PC-3 (cell line): ENCODE data around the gene LRRC75B. TPM values are rescaled to one million over a fixed set of nuclear protein-coding genes. Genes with fewer than 3 reads are reported as not detected.

Source experiments
- ATAC-seq: fragments of 200-7000 bp; cut with Tn5 transposase; 2 replicates; pipeline ENCODE4 v1.9.1; 2020; ENCODE audit warnings: mild to moderate bottlenecking, moderate library complexity
- BruUV-seq: library from RNA; stranded (reverse); fragments of 400-500 nt; replicated peaks from 2 replicates; lab custom pipeline; 2021; lab: Mats Ljungman, UMichigan
- CTCF ChIA-PET: fragments of 300-600 bp; sonication (Branson Sonifier 250); formaldehyde crosslinking; loops from one replicate; lab custom pipeline; 2022; ENCODE audit warnings: antibody characterized with exemption; lab: Charles Lee
- POLR2A ChIA-PET: fragments of 300-600 bp; sonication (Branson Sonifier 250); formaldehyde crosslinking; loops from one replicate; lab custom pipeline; 2022; ENCODE audit warnings: antibody characterized with exemption; ENCODE audit not compliant: unreplicated experiment; lab: Charles Lee
- DNase-seq: peaks from one replicate; pipeline ENCODE4 v3.0.0-alpha.2; 2015
- H2AFZ ChIP-seq: fragments of 300-600 bp; sonication (generic); 2 replicates; pipeline ENCODE4 v1.6.0; 2016; ENCODE audit warnings: antibody characterized with exemption, low read length
- H3F3A ChIP-seq: fragments of 300-600 bp; sonication (generic); one replicate; pipeline ENCODE4 v1.6.0; 2017; ENCODE audit warnings: antibody characterized with exemption, low read length, control low read depth, mild to moderate bottlenecking; ENCODE audit not compliant: unreplicated experiment
- H3K27ac ChIP-seq: fragments of 300-600 bp; sonication (generic); 2 replicates; pipeline ENCODE4 v1.5.1; 2016; ENCODE audit warnings: mild to moderate bottlenecking, low read length
- H3K27me3 ChIP-seq: fragments of 300-600 bp; sonication (generic); 2 replicates; pipeline ENCODE4 v1.6.1; 2016; ENCODE audit warnings: low read length, mixed read lengths
- H3K36me3 ChIP-seq: fragments of 300-600 bp; sonication (generic); 2 replicates; pipeline ENCODE4 v1.6.1; 2016; ENCODE audit warnings: low read depth, mixed run types, low read length, mixed read lengths
- H3K4me1 ChIP-seq: fragments of 300-600 bp; sonication (generic); 2 replicates; pipeline ENCODE4 v1.5.1; 2016; ENCODE audit warnings: low read length; ENCODE audit not compliant: insufficient read depth
- H3K4me2 ChIP-seq: fragments of 300-600 bp; sonication (generic); 2 replicates; pipeline ENCODE4 v1.6.0; 2016; ENCODE audit warnings: low read length
- H3K4me3 ChIP-seq: fragments of 300-600 bp; sonication (generic); 2 replicates; pipeline ENCODE4 v1.5.1; 2016; ENCODE audit warnings: mild to moderate bottlenecking, low read length, mixed read lengths
- H3K79me2 ChIP-seq: fragments of 300-600 bp; sonication (generic); 2 replicates; pipeline ENCODE4 v1.6.1; 2017; ENCODE audit warnings: low read length, mixed read lengths
- H3K9ac ChIP-seq: fragments of 300-600 bp; sonication (generic); 2 replicates; pipeline ENCODE4 v1.6.0; 2016; ENCODE audit warnings: mild to moderate bottlenecking, low read length
- H3K9me2 ChIP-seq: fragments of 300-600 bp; sonication (generic); replicated peaks from 2 replicates; pipeline ENCODE4 v1.6.1; 2016; ENCODE audit warnings: mixed run types, low read length, mixed read lengths
- H3K9me3 ChIP-seq: fragments of 300-600 bp; sonication (generic); 2 replicates; pipeline ENCODE4 v1.6.1; 2016; ENCODE audit warnings: low read length, mixed read lengths
- H4K20me1 ChIP-seq: fragments of 300-600 bp; sonication (generic); 2 replicates; pipeline ENCODE4 v1.6.1; 2016; ENCODE audit warnings: low read length, mixed read lengths
- EZH2 ChIP-seq: fragments of 300-600 bp; sonication (generic); IDR thresholded peaks from one replicate; pipeline ENCODE4 v1.6.1; 2017; ENCODE audit warnings: antibody characterized with exemption, mild to moderate bottlenecking, low read length; ENCODE audit not compliant: unreplicated experiment
- EZH2phosphoT487 ChIP-seq: fragments of 300-600 bp; sonication (generic); IDR thresholded peaks from 2 replicates; pipeline ENCODE4 v1.6.1; 2018; ENCODE audit warnings: mild to moderate bottlenecking, antibody characterized with exemption, low read length, borderline replicate concordance
- intact Hi-C: fragments of 100-400 bp; cut with micrococcal nuclease; formaldehyde crosslinking; loops from 2 replicates; pipeline ENCODE4 v1.9.0; 2023
- total RNA-seq: library from RNA; depleted of rRNA; stranded (reverse); fragments of >200 nt; gene quantifications from 2 replicates; pipeline ENCODE4 v1.2.3, GENCODE V29; 2014
- TF ChIP-seq, protein P1 (sequence below): fragments of 300-600 bp; sonication (generic); conservative IDR thresholded peaks from 2 replicates; pipeline ENCODE4 v1.5.1; 2017; ENCODE audit warnings: antibody characterized with exemption, low read depth, mild to moderate bottlenecking, low read length

LRRC75B gene
- total RNA-seq, 1 experiment from 2014 or later = 4.5 TPM

DNA sequence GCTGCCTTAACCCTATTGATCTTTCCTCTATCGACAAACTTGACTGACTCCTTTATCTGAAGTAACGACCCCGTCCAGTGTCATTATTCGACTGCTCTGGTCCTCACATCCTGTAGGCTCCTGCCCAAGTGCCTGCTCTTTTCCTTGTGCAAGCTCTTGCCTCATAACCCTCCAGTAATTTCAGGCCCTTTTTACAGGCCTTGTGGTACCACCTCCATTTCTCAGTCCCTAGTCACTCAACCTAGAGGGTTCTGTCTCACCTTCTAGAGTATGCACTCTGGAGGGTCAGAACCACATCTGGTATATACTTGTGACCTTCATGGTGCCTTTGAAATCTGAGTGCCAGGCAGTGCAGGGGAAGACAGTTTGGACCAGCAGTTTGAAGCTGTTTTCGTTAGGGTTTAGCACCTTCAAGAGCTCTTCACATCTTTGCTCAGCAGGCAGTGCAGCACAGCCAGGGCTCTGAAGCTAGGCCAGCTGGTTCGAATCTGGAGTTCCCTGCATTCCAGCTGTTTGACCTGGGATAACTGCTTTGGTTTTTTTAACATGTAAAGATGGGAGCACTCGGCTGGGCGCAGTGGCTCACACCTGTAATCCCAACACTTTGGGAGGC lies 25.9 kb downstream of the LRRC75B start:
- H3K27ac ChIP-seq = no peak overlapping the region
- CTCF ChIA-PET = no interaction called here
- H2AFZ ChIP-seq = no peak overlapping the region
- H3K79me2 ChIP-seq = peaks cover 57% of the 10 kb centered on the region
- H4K20me1 ChIP-seq = peaks cover 34% of the 10 kb centered on the region; the same call in 1 of the 2 replicates
- no peaks in the 10 kb centered on the region for H3K9me3 ChIP-seq
- H3K9ac ChIP-seq = no peak overlapping the region
- H3K27me3 ChIP-seq = no peaks in the 10 kb centered on the region
- DNase-seq (no peak), ATAC-seq (no peak)
- BruUV-seq = no TSS peak
- POLR2A ChIA-PET = no interaction called here
- intact Hi-C loops = no loop called here
- TF ChIP-seq EZH2 (no peak), EZH2phosphoT487 (no peak)
- TF ChIP-seq, protein P1, sequence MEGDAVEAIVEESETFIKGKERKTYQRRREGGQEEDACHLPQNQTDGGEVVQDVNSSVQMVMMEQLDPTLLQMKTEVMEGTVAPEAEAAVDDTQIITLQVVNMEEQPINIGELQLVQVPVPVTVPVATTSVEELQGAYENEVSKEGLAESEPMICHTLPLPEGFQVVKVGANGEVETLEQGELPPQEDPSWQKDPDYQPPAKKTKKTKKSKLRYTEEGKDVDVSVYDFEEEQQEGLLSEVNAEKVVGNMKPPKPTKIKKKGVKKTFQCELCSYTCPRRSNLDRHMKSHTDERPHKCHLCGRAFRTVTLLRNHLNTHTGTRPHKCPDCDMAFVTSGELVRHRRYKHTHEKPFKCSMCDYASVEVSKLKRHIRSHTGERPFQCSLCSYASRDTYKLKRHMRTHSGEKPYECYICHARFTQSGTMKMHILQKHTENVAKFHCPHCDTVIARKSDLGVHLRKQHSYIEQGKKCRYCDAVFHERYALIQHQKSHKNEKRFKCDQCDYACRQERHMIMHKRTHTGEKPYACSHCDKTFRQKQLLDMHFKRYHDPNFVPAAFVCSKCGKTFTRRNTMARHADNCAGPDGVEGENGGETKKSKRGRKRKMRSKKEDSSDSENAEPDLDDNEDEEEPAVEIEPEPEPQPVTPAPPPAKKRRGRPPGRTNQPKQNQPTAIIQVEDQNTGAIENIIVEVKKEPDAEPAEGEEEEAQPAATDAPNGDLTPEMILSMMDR = no peak
- H3K36me3 ChIP-seq = peaks cover 25% of the 10 kb centered on the region; the same call in 1 of the 2 replicates
- H3K4me1 ChIP-seq = no peaks in the 10 kb centered on the region
- H3K9me2 ChIP-seq = no peaks in the 10 kb centered on the region
- H3K4me3 ChIP-seq = no peak overlapping the region
- H3F3A ChIP-seq = no peaks in the 10 kb centered on the region
- H3K4me2 ChIP-seq = no peak overlapping the region

DNA sequence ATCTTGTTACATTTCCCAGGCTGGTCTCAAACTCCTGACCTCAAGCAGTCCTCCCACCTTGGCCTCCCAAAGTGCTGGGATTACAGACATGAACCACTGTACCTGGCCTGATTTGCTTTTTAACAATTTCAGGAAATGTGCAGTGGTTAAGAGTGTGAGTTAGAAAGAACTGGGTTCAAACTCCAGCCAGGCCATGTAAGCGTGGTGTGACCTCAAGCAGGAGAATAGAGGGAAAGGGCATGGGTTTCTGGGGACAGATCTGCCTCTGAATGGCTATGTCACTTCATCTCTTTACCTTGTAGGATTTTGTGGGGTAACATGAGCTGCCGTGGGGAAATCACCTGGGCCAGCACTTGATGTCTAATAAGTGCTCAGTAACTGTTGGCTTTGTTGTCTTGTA lies 27.8 kb downstream of the LRRC75B start:
- no peaks in the 10 kb centered on the region for H3K9me2 ChIP-seq
- H3F3A ChIP-seq = no peaks in the 10 kb centered on the region
- ChIA-PET CTCF (no interaction called here), POLR2A (no interaction called here)
- no peak overlapping the region for H3K4me3 ChIP-seq
- BruUV-seq = no TSS peak
- H4K20me1 ChIP-seq = peaks cover 37% of the 10 kb centered on the region; the same call in 1 of the 2 replicates
- H3K36me3 ChIP-seq = peaks cover 25% of the 10 kb centered on the region
- TF ChIP-seq EZH2phosphoT487 (no peak), EZH2 (no peak)
- TF ChIP-seq, protein P1 = no peak
- no peaks in the 10 kb centered on the region for H3K27me3 ChIP-seq
- no peak overlapping the region for H3K27ac ChIP-seq
- H3K4me1 ChIP-seq = no peaks in the 10 kb centered on the region
- no peak overlapping the region for H2AFZ ChIP-seq
- peaks cover 71% of the 10 kb centered on the region for H3K79me2 ChIP-seq
- intact Hi-C loops = no loop called here
- no peak overlapping the region for H3K9ac ChIP-seq
- H3K9me3 ChIP-seq = no peaks in the 10 kb centered on the region
- no peak for DNase-seq
- ATAC-seq = no peak
- no peak overlapping the region for H3K4me2 ChIP-seq

DNA sequence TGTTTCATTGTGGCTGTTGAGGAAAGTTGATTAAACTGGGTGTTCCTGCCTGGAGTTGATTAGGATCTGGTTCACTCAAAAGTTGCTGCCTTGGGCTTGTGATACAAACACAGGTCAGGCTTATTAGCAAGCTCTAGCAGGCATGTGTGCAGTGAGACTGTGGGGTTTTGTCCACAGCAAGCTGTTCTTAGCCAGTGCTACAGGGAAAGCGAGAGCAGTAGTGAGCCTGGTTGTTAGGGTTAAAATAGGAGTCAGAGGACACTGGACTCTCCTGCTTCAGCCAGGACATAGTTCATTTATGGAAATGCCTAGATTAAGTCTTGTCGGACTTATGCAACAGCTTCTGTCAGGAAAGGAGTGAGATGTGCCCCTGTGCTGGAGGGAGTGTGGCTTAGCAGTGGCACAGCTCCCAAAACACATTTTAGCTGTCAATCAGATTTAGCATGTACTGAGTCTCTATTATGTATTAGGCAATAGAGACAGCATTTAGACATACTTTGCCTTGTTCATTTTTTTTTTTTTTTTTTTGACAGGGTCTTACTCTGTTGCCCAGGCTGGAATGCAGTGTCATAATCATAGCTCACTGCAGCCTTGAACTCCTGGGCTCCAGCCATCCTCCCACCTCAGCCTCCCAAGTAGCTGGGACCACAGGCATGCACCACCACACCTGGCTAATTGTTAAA lies 28.4 kb downstream of the LRRC75B start:
- Histone ChIP-seq H3K27me3 (no peaks in the 10 kb centered on the region), H4K20me1 (peaks cover 37% of the 10 kb centered on the region; the same call in 1 of the 2 replicates), H2AFZ (no peak overlapping the region), H3F3A (no peaks in the 10 kb centered on the region), H3K9me3 (no peaks in the 10 kb centered on the region), H3K79me2 (peaks cover 75% of the 10 kb centered on the region), H3K27ac (no peak overlapping the region), H3K4me3 (no peak overlapping the region), H3K9me2 (no peaks in the 10 kb centered on the region), H3K4me2 (no peak overlapping the region), H3K4me1 (no peaks in the 10 kb centered on the region), H3K9ac (no peak overlapping the region), H3K36me3 (peaks cover 27% of the 10 kb centered on the region)
- DNase-seq (no peak), ATAC-seq (no peak)
- intact Hi-C loops = loop anchor here (1.0 kb wide), 1 partner anchor 13 kb away; no protein-coding TSS in a partner anchor
- no TSS peak for BruUV-seq
- POLR2A ChIA-PET = no interaction called here
- TF ChIP-seq, protein P1 = no peak
- TF ChIP-seq EZH2 (no peak), EZH2phosphoT487 (no peak)
- CTCF ChIA-PET = no interaction called here
